Ishikawa (cell line): ENCODE results near the gene RBMS3.

ENCODE experiments used
- CEBPB ChIP-seq: IDR thresholded peaks from 2 replicates; pipeline ENCODE4 v1.6.1; 2012
- FOXM1 ChIP-seq: IDR thresholded peaks from 2 replicates; pipeline ENCODE4 v1.6.1; 2012; ENCODE audit warnings: low read depth, borderline replicate concordance
- TAF1 ChIP-seq: IDR thresholded peaks from 2 replicates; pipeline ENCODE4 v1.6.1; 2012; ENCODE audit warnings: low read depth, mild to moderate bottlenecking

DNA sequence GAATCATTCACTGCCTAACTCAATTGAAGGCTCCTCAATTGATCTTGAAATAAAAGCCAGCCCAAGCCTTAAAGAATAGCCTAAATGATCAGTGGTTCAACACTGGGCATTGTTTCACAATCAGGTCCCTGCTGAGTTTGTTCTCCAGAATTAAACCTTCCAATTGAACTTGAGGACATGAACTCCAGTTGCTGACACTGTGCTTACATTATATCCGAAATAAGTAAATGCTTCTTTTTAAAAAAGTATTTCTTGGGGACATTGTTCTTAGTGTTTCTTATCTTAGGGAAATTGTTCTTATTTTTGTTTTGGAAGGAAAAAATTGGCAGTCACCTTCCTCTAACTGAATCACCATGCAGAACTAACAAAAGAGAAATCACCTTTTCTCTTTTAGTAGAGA is 450.2 kb downstream of the RBMS3 start:
- TF ChIP-seq TAF1 (no peak), CEBPB (no peak), FOXM1 (no peak)
